ENCODE measurements around the gene NLGN1. TPM values are rescaled to one million over a fixed set of nuclear protein-coding genes. Genes with fewer than 3 reads are reported as not detected.

Gene NLGN1
- total and polyA plus RNA-seq, 9 of the 15 experiments (the other 6 are each of a cell fraction or from before 2014, with no cell fraction given), result under 0.01 to 0.01 TPM; not detected in 7

DNA sequence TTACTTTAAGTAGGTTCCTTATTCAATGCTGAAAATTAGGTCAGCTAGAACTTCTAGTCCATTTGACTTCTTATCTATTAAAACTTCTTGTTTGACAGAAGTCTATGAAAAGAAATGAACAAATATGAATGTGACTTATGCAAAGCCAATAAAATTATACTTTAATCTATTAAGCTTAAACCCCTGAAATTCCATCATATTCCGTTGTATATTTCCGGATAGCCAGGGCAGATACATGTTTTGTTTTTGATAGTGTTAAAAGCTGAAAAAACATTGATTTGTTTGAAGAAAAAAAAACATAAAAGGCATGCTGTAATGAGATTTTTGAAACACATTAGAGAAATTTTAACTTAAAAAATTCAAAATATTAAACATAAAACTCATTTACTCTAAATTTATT lies 794.4 kb downstream of the NLGN1 start (continued):
- no peak for TF ChIP-seq CUX1 (CRISPR knock-in tag; IDR thresholded peaks at IDR 0.05)
- TF ChIP-seq, protein P1, sequence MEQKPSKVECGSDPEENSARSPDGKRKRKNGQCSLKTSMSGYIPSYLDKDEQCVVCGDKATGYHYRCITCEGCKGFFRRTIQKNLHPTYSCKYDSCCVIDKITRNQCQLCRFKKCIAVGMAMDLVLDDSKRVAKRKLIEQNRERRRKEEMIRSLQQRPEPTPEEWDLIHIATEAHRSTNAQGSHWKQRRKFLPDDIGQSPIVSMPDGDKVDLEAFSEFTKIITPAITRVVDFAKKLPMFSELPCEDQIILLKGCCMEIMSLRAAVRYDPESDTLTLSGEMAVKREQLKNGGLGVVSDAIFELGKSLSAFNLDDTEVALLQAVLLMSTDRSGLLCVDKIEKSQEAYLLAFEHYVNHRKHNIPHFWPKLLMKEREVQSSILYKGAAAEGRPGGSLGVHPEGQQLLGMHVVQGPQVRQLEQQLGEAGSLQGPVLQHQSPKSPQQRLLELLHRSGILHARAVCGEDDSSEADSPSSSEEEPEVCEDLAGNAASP (IDR thresholded peaks at IDR 0.05), result no peak

DNA sequence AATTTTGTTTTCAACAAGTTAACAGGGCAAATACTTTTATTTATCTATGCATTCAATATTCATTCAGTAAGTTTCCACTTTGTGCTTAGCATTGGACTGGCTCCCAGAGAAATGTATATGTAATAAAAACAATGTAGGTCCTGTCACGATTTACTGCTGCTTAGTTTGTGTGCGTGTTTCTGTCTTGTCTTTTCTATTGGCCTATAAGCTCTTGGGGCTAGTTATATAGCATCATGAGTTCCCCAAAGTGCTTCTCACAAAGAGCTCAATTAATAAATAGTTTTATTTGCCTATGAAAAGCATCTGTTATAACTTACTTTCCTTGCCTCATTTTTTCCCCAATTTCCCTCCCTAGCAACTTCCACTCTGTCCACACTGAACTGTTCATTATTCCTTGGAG lies 794.9 kb downstream of the NLGN1 start:
- no peak overlapping the region for H3K4me3 ChIP-seq
- 0% methylated on average over 2 of the region's 2 CpGs for WGBS (ENCODE audit: insufficient coverage, low coverage, missing lambda C conversion rate)
- BruUV-seq (replicated peaks), result no TSS peak
- no peaks in the 10 kb centered on the region for H3K79me2 ChIP-seq (ENCODE audit: control insufficient read depth, insufficient read depth, low read length)
- H3K27ac ChIP-seq (ENCODE audit: extremely low read depth, low read depth, low read length), result no peak overlapping the region
- in situ Hi-C loops (cut with MboI) (no loop called here), intact Hi-C loops (cut with micrococcal nuclease) (no loop called here)
- DNase-seq (ENCODE audit: extremely low read depth in 1 of 4, low spot score in 3 of 4), result no peak
- ATAC-seq, result no peak
- FAIRE-seq, result no peak
- no peak overlapping the region for H3K4me2 ChIP-seq (ENCODE audit: insufficient read depth, low read length)
- H3K4me1 ChIP-seq (replicated peaks in 1 of 2; ENCODE audit: control insufficient read depth in 2 of 2, insufficient read depth in 2 of 2, low read length in 2 of 2), result no peaks in the 10 kb centered on the region
- ChIA-PET CTCF (ENCODE audit: low intra/inter-chr PET ratio) (no interaction called here), POLR2A (no interaction called here)
- H4K20me1 ChIP-seq (replicated peaks; ENCODE audit: control insufficient read depth, insufficient read depth, low read length), result no peaks in the 10 kb centered on the region
- H3K27me3 ChIP-seq (ENCODE audit: control insufficient read depth in 2 of 2, insufficient read depth in 2 of 2, low read length in 2 of 2), result no peaks in the 10 kb centered on the region
- no peaks in the 10 kb centered on the region for H3K36me3 ChIP-seq (ENCODE audit: control insufficient read depth, insufficient read depth, low read length)
- no peaks in the 10 kb centered on the region for H3K9me1 ChIP-seq (ENCODE audit: control insufficient read depth, insufficient read depth, low read length)
- H3K9ac ChIP-seq (ENCODE audit: insufficient read depth in 1 of 2, low read depth in 2 of 2, low read length in 2 of 2), result no peak overlapping the region
- no peaks in the 10 kb centered on the region for H3K9me3 ChIP-seq (replicated peaks; ENCODE audit: control insufficient read depth, insufficient read depth, low read depth, low read length)
- H2AFZ ChIP-seq (ENCODE audit: low read depth, low read length), result no peak overlapping the region
- no peak for TF ChIP-seq USF1 (CRISPR knock-in tag; IDR thresholded peaks at IDR 0.05)
- TF ChIP-seq, protein P2, sequence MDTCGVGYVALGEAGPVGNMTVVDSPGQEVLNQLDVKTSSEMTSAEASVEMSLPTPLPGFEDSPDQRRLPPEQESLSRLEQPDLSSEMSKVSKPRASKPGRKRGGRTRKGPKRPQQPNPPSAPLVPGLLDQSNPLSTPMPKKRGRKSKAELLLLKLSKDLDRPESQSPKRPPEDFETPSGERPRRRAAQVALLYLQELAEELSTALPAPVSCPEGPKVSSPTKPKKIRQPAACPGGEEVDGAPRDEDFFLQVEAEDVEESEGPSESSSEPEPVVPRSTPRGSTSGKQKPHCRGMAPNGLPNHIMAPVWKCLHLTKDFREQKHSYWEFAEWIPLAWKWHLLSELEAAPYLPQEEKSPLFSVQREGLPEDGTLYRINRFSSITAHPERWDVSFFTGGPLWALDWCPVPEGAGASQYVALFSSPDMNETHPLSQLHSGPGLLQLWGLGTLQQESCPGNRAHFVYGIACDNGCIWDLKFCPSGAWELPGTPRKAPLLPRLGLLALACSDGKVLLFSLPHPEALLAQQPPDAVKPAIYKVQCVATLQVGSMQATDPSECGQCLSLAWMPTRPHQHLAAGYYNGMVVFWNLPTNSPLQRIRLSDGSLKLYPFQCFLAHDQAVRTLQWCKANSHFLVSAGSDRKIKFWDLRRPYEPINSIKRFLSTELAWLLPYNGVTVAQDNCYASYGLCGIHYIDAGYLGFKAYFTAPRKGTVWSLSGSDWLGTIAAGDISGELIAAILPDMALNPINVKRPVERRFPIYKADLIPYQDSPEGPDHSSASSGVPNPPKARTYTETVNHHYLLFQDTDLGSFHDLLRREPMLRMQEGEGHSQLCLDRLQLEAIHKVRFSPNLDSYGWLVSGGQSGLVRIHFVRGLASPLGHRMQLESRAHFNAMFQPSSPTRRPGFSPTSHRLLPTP (IDR thresholded peaks at IDR 0.05; ENCODE audit: borderline replicate concordance, extremely low read depth, insufficient read length), result no peak
- no peak for TF ChIP-seq KHSRP (IDR thresholded peaks at IDR 0.05)
- TF ChIP-seq ZBTB49 (CRISPR knock-in tag; IDR thresholded peaks at IDR 0.05; ENCODE audit: borderline replicate concordance), result no peak
- no peak for TF ChIP-seq ZNF12 (CRISPR knock-in tag; IDR thresholded peaks at IDR 0.05)
- no peak for TF ChIP-seq ZNF174 (CRISPR knock-in tag; IDR thresholded peaks at IDR 0.05)
